Effector CD8-positive, alpha-beta T cell (primary cell): Measurements from ENCODE around the gene MYRFL.

Experiments used
- DNase-seq: peaks from one replicate; lab custom pipeline; 2025; lab: John Stamatoyannopoulos, UW

MYRFL gene

DNA sequence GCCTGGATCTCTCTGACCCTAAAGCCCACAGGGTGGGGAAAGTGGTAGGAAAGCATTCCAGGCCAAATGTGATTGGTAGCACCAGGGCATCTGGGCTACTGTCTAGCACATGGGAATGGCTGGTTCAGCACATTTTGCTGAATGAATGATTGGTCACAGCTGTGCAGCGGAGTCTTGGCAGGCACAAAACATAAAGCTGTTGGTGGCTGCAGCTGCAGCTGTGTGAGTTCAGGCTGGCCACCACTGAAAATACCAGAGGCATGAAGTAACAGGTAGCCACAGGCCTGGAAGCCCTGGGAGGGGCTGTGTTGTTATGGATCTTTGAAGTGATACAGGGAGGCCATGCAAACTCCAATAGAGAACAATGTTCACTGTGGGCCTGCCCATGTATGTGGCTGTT, 72.7 kb downstream of the MYRFL start:
- DNase-seq, result no peak

GRCh38 chr12:69898236-69898635, 73.2 kb downstream of the MYRFL start:
- DNase-seq, result no peak

DNA sequence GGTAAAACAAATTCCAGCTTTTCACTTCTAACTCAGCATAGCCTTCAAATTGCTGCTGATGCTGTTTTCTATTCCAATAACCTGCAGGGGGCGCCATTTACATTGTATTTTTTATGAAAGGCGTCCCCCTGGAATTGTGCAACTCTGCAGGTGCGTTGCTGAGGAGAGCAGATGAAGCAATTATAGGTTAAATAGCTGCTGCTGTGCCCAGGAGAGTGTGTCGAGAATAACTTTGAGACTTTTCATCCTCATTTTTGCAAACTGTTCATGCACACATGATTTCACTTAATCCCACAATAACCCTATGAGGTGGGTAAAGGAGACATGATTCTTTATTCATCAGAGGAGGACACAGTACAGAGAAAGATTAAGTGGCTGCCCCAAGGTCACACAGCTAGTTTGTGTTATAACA, 75.7 kb downstream of the MYRFL start:
- peak; percentile 46 for DNase-seq

GRCh38 chr12:69901221-69901905, 76.3 kb downstream of the MYRFL start:
- no peak for DNase-seq

- no peak for DNase-seq
Measured at GRCh38 chr12:69903548-69903947, 78.5 kb downstream of the MYRFL start.

DNA sequence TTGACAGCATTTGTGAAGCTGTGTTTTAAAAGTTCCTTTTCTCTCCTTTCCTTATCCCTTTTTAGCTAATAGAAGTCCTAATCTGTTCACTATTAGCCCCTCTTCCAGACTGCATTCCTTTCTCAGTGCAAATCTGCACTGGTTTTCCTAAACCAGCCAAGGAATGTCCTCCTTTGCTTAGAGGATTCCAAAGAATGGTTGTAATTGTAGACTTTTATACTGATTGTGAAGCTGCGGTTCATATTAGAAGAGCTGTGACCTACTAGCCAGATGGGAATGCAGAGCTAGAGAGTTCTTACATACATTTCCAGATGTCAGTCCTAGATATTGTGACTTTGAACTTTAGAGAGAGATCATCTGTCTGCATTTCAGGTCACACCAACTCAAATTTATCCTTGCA, 79.8 kb downstream of the MYRFL start:
- DNase-seq, result no peak

DNA sequence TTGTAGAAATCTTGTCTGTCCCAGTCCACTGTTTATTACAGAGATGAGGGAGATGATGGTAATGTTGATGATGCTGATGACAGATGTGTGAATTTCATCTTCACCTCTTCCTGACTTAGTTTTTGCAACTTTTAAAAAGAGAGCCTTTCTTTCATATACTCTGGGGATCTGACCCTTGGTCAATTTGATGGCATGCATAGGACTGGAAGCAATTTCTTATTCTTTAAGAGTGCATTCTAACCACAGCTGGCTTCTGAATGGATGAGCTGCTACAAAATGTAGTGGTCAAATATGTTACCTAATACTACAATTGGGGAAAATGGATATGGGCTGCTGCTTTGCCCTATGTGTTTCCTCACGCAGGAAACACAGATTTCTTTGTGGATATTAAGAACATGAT, 80.8 kb downstream of the MYRFL start:
- DNase-seq, result no peak

GRCh38 chr12:69906411-69907216, 81.6 kb downstream of the MYRFL start:
- DNase-seq, result no peak

DNA sequence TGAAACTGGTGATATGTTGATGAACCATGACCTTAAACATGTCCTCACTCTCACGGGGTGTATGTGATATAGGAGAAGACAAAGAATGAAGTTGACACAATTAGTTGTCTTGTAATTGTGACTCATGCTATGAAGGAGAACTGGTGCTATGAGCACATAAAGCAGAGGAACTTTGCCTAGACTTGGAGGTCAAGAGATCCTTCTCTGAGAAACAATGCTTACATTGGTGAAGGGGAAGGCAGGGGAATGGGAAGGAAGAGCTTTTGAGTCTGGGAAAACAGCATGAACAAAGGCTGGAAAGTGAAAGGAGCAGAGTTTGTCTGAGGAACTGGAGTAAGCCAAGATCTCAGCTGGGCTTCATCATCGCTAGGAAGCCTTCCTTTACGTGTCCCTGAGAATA, 83.2 kb downstream of the MYRFL start:
- no peak for DNase-seq

GRCh38 chr12:69910694-69911093, 85.7 kb downstream of the MYRFL start:
- no peak for DNase-seq

DNA sequence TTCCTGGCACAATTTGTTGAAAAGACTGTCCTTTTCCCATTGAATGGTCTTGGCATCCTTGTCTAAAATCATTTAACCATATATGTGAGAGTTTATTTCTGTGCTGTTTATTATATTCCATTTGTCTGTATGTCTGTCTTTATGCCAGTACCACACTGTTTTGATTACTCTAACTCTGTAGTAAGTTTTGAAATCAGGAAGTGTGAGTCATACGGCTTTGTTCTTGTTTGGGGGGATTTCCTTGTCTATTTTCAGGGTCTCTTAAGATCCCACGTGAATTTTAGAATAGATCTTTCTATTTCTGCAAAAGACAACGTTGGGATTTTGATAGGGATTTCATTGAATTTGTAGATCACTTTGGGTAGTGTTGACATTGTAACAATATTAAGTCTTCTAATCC, 88.5 kb downstream of the MYRFL start:
- no peak for DNase-seq

- DNase-seq, result no peak
Measured at GRCh38 chr12:69915964-69916363, 90.9 kb downstream of the MYRFL start.

- no peak for DNase-seq
Measured at GRCh38 chr12:69916544-69917235, 91.7 kb downstream of the MYRFL start.

GRCh38 chr12:69918287-69918686, 93.3 kb downstream of the MYRFL start:
- no peak for DNase-seq

GRCh38 chr12:69919495-69919894, 94.5 kb downstream of the MYRFL start:
- no peak for DNase-seq

DNA sequence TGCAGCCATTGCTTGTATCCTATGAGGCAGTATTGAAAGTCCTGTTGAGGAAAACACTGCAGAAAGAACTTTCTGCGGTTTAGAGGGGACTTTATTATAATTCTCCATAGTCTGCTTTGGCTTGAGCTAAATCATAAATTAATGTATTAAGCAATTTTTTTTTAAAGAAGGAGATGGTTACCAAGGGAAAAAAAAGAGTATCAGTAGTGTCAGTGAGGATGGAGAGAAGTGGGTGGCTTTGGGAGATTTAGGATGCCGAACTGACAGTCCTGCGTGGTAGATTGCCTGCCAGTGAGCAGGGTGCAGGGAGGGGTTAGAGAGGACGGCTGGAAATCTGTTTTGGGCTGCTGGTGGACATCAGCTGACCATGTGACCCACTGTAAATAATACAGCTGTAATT, 96.8 kb downstream of the MYRFL start:
- DNase-seq, result no peak

DNA sequence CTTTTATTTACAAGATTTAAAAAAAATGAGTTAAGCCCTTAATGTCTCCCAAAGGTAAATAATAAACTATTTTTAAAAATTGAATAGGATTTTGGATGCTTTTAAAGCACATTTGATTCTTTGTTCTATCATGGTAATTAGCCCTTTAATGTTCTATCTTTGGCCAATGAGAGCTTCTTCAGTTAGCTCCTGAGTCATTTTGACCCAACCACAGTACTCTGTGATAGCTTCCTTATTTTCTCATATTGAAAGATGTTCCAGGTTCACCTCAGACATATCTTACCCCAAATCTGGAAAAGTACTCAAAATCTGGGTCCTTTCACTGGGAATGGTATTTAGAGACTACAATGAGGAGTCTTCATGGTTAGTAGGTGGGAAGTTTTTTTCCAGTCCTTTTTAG, 98.0 kb downstream of the MYRFL start:
- DNase-seq, result no peak

DNA sequence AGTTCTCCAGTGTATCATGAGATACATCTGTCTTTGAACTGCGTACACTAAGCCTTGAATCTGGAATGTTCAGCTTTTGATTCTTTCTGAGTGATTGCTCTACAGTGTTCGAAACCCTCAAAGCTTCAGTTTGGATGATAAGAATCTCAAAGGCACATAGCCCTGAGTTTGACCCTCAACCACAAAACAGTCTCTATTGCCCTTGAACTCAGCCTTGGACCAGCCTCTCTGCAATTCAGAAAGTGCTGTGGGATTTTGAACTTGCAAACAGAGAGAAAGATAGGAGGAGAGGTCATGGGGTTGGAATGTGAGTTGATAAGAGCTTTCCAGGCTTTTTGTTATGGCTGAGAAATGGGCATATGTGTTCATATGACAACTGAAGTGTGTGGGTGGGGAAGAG, 100.3 kb downstream of the MYRFL start:
- DNase-seq, result no peak

DNA sequence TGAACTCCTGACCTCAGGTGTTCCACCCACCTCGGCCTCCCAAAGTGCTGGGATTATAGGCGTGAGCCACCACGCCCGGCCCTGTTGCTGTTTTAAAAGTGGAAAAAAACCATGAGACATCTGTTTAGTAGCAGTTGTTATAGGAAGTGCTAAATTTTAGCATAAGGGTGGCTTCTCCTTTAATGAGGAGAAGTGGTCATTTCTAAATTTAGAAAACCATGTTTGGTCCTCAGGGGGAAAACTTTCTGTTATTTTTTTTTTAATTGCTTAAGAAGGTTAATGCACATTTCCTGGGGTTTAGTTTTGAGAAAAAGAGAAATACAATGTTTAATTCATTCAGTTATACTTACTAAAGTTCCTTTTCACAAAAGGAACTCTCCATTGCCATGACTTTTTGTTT, 102.1 kb downstream of the MYRFL start:
- no peak for DNase-seq

GRCh38 chr12:69929125-69929524, 104.1 kb downstream of the MYRFL start:
- no peak for DNase-seq

DNA sequence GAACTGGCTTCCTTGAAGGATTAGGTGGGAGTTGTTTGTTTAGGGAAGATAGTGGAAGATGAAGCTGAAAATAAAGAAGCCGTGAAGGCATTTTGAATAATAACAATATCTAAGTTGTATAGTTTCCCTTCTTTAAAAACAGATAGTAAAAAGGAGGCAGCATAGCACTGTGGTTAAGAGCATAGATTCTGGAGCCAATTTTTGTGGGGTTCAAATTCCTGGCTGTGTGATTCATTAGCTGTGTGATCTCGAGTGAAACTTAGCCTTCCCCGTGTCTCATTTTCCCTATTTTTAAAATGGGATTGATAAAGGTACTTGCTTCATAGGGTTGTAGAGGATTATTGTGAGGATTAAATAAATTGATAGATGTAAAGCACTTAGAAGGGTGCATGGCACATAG, 104.5 kb downstream of the MYRFL start:
- DNase-seq, result no peak

GRCh38 chr12:69931569-69931968, 106.5 kb downstream of the MYRFL start:
- DNase-seq, result no peak

DNA sequence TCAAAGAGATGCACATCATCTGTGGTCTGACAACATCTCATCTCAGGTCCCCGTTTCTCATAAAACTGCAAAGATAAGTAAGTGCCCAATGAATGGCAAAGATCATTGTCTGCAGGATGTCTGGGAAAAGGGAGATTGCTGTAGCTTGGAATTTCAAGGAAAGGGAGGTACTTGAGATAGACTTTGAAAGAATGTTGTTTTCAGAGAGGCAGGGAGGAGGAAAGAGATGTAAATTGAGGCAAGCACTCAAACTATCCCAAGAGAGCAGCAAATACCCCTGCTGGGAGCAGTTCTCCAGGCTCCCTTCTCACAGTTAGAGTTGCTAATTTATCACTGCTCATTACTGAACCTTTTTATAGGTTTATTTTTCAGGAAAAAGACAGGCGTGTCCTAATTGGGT, 107.1 kb downstream of the MYRFL start:
- no peak for DNase-seq
